WTC11 (cell line): ENCODE measurements around the gene VEZF1.

Experiments used
- ATF1 ChIP-seq: sonication (generic); formaldehyde crosslinking; IDR thresholded peaks from 2 replicates; pipeline ENCODE4 v1.8.1; 2023; ENCODE audit warnings: mild to moderate bottlenecking, moderate library complexity, missing genetic modification reagents
- ATF3 ChIP-seq: sonication (generic); formaldehyde crosslinking; conservative IDR thresholded peaks from 2 replicates; pipeline ENCODE4 v1.8.1; 2022; ENCODE audit warnings: mild to moderate bottlenecking, missing genetic modification reagents
- CREB1 ChIP-seq: sonication (generic); formaldehyde crosslinking; IDR thresholded peaks from 2 replicates; pipeline ENCODE4 v1.8.0; 2023; ENCODE audit warnings: mild to moderate bottlenecking, missing genetic modification reagents
- CTCF ChIP-seq: fragments of 200-600 bp; IDR thresholded peaks from 2 replicates; pipeline ENCODE4 v1.8.0; 2022; ENCODE audit warnings: antibody characterized with exemption
- E2F5 ChIP-seq: sonication (generic); formaldehyde crosslinking; IDR thresholded peaks from 2 replicates; pipeline ENCODE4 v1.8.1; 2022; ENCODE audit warnings: mild to moderate bottlenecking, moderate library complexity, missing genetic modification reagents
- RELA ChIP-seq: sonication (generic); formaldehyde crosslinking; IDR thresholded peaks from 2 replicates; pipeline ENCODE4 v1.8.1; 2022; ENCODE audit warnings: missing genetic modification reagents, mild to moderate bottlenecking, borderline replicate concordance
- RORB ChIP-seq: fragments of 250-450 bp; sonication (Bioruptor Pico); IDR thresholded peaks from 2 replicates; pipeline ENCODE4 v1.9.0; 2021; ENCODE audit warnings: mild to moderate bottlenecking
- TF ChIP-seq, protein P1 (sequence below): sonication (generic); formaldehyde crosslinking; IDR thresholded peaks from 2 replicates; pipeline ENCODE4 v1.8.1; 2023; ENCODE audit warnings: mild to moderate bottlenecking, moderate library complexity, missing genetic modification reagents
- TF ChIP-seq, protein P2 (sequence below): sonication (generic); formaldehyde crosslinking; IDR thresholded peaks from 2 replicates; pipeline ENCODE4 v1.8.1; 2022; ENCODE audit warnings: low read depth, mild to moderate bottlenecking, moderate library complexity, missing genetic modification reagents, borderline replicate concordance
- TF ChIP-seq, protein P3 (sequence below): sonication (generic); formaldehyde crosslinking; IDR thresholded peaks from 2 replicates; pipeline ENCODE4 v1.8.0; 2022; ENCODE audit warnings: mild to moderate bottlenecking, missing genetic modification reagents

DNA sequence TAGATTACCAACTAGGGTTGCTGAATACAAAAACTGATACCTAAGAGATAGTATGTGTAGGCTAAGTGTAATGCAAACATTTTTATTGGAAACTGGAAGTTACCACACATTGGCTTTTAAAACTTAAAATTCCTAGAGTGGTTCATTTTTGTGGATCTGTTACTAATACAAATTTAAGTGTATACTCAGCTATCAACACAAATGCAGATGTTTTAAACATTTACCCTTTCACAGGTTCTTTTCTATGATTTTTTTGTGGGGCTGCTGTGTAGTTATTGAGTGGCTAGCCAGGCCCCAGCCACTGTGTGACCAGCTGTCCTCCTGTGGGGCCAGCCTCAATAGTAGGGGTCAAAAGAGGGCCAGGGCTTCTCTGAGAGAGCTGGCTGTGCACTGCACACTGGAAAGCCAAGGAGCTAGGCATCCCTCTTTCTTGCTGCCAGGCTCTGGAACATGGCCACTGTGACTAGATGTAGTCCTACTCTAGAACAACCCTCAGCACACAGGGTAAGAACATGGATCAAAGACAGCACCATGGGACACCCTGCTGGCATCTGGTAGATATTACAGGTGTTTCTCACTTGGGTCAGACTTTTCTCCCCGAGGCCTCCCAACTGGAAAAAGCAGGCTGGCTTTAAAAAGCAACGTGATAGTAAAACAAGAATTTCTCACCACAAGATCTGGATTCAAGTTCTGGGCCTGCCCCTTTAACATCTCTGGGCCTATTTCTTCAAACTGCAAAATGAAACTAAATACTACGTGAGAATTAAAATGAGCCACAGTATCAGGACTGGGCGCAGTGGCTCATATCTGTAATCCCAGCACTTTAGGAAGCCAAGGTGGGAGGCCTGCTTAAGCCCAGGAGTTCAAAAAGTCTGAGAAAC, 7.3 kb upstream of the VEZF1 start:
- no peak for TF ChIP-seq ATF1 (CRISPR knock-in tag)
- TF ChIP-seq CREB1 (CRISPR knock-in tag), result 0 out of 2 replicates have a peak, but pooled peaks have one; percentile 27
- TF ChIP-seq RELA, result no peak
- no peak for TF ChIP-seq RORB (CRISPR knock-in tag)
- TF ChIP-seq CTCF, result peak; percentile 50; the same call in 1 of the 2 replicates
- TF ChIP-seq, protein P1, sequence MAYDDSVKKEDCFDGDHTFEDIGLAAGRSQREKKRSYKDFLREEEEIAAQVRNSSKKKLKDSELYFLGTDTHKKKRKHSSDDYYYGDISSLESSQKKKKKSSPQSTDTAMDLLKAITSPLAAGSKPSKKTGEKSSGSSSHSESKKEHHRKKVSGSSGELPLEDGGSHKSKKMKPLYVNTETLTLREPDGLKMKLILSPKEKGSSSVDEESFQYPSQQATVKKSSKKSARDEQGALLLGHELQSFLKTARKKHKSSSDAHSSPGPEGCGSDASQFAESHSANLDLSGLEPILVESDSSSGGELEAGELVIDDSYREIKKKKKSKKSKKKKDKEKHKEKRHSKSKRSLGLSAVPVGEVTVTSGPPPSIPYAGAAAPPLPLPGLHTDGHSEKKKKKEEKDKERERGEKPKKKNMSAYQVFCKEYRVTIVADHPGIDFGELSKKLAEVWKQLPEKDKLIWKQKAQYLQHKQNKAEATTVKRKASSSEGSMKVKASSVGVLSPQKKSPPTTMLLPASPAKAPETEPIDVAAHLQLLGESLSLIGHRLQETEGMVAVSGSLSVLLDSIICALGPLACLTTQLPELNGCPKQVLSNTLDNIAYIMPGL (CRISPR knock-in tag), result no peak
- TF ChIP-seq E2F5, result no peak
- TF ChIP-seq, protein P2, sequence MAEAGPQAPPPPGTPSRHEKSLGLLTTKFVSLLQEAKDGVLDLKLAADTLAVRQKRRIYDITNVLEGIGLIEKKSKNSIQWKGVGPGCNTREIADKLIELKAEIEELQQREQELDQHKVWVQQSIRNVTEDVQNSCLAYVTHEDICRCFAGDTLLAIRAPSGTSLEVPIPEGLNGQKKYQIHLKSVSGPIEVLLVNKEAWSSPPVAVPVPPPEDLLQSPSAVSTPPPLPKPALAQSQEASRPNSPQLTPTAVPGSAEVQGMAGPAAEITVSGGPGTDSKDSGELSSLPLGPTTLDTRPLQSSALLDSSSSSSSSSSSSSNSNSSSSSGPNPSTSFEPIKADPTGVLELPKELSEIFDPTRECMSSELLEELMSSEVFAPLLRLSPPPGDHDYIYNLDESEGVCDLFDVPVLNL (CRISPR knock-in tag), result no peak
- TF ChIP-seq, protein P3, sequence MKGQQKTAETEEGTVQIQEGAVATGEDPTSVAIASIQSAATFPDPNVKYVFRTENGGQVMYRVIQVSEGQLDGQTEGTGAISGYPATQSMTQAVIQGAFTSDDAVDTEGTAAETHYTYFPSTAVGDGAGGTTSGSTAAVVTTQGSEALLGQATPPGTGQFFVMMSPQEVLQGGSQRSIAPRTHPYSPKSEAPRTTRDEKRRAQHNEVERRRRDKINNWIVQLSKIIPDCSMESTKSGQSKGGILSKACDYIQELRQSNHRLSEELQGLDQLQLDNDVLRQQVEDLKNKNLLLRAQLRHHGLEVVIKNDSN, result no peak
- TF ChIP-seq ATF3, result no peak
